Vagina (tissue), 2 donors: ENCODE data around the gene RAMACL.

ENCODE experiments used
- CTCF ChIP-seq, 3 experiments: fragments of 450-650 bp in 2 of 3; fragments of 200-600 bp in 1 of 3; sonication (generic) in 1 of 3; IDR thresholded peaks; one replicate each; pipeline ENCODE4 v1.5.1; 2017 to 2019; ENCODE audit warnings: antibody characterized with exemption in 3 of 3, mild to moderate bottlenecking in 2 of 3, moderate library complexity in 2 of 3
- POLR2A ChIP-seq, 2 donors: fragments of 450-650 bp; IDR thresholded peaks; one replicate each; pipeline ENCODE4 v1.6.1; 2017; ENCODE audit warnings: antibody characterized with exemption in 2 of 2, mild to moderate bottlenecking in 2 of 2, moderate library complexity in 2 of 2

GRCh38 chr6:166629628-166630027 lies 43.1 kb upstream of the RAMACL start:
- TF ChIP-seq CTCF (IDR thresholded peaks at IDR 0.05) (no peak), POLR2A (IDR thresholded peaks at IDR 0.05) (no peak)
